DMS114 treated with DMSO at 0.1 percent for 48 hours (cell line): Measurements from ENCODE around the gene EFCAB13.
"Not testable (repeated sequence)": the region's sequence is repeated elsewhere in the genome, so short reads cannot be mapped to it uniquely, and the experiment has no call there.

ENCODE experiments used
- DNase-seq: peaks from one replicate; lab custom pipeline; 2025; ENCODE audit not compliant: unreplicated experiment; lab: John Stamatoyannopoulos, UW

Gene EFCAB13

GRCh38 chr17:47423406-47424295 is 99.9 kb downstream of the EFCAB13 start:
- DNase-seq: no peak

- not testable (repeated sequence) for DNase-seq
Measured at GRCh38 chr17:47425233-47425632, 101.5 kb downstream of the EFCAB13 start.

- DNase-seq: not testable (repeated sequence)
Measured at GRCh38 chr17:47425887-47426635, 102.3 kb downstream of the EFCAB13 start.

- DNase-seq: no peak
Measured at GRCh38 chr17:47427985-47428384, 104.2 kb downstream of the EFCAB13 start.

- DNase-seq: not testable (repeated sequence)
Measured at GRCh38 chr17:47432240-47432639, 108.5 kb downstream of the EFCAB13 start.

GRCh38 chr17:47465165-47465564 is 141.4 kb downstream of the EFCAB13 start:
- DNase-seq: no peak

GRCh38 chr17:47466976-47467375 is 143.2 kb downstream of the EFCAB13 start:
- DNase-seq: not testable (repeated sequence)

- no peak for DNase-seq
Measured at GRCh38 chr17:47470836-47471235, 147.1 kb downstream of the EFCAB13 start.

GRCh38 chr17:47472073-47472472 is 148.3 kb downstream of the EFCAB13 start:
- not testable (repeated sequence) for DNase-seq
